Liver (tissue), 3 donors: ENCODE results near the gene CRACDL.

Experiments used
- ATF3 ChIP-seq: IDR thresholded peaks from 2 replicates; pipeline ENCODE4 v1.6.1; 2016; ENCODE audit warnings: antibody characterized with exemption
- CTCF ChIP-seq: fragments of 150-350 bp; IDR thresholded peaks from 2 replicates; pipeline ENCODE4 v1.5.1; 2017; ENCODE audit warnings: improper control_type of control experiment, low read depth, low read length; ENCODE audit not compliant: missing input control
- EGR1 ChIP-seq, 2 donors: IDR thresholded peaks; 2 replicates each; pipeline ENCODE4 v1.6.1; 2016 to 2018; ENCODE audit warnings: antibody characterized with exemption in 2 of 2, low read depth in 2 of 2
- FOXA1 ChIP-seq: IDR thresholded peaks from 2 replicates; pipeline ENCODE4 v1.6.1; 2016; ENCODE audit warnings: antibody characterized with exemption
- HNF4A ChIP-seq, 2 donors: conservative IDR thresholded peaks; 2 replicates each; pipeline ENCODE4 v1.6.1; 2016; ENCODE audit warnings: antibody characterized with exemption in 2 of 2, mild to moderate bottlenecking in 2 of 2
- JUND ChIP-seq, 2 donors: IDR thresholded peaks; 2 replicates each; pipeline ENCODE4 v1.6.1; 2016; ENCODE audit warnings: antibody characterized with exemption in 2 of 2
- MAX ChIP-seq: IDR thresholded peaks from 2 replicates; pipeline ENCODE4 v1.6.1; 2016; ENCODE audit warnings: antibody characterized with exemption
- NR2F2 ChIP-seq: IDR thresholded peaks from 2 replicates; pipeline ENCODE4 v1.6.1; 2016; ENCODE audit warnings: antibody characterized with exemption
- RAD21 ChIP-seq, 2 donors: IDR thresholded peaks; 2 replicates each; pipeline ENCODE4 v1.6.1; 2016; ENCODE audit warnings: antibody characterized with exemption in 2 of 2, mild to moderate bottlenecking in 2 of 2
- REST ChIP-seq: IDR thresholded peaks from 2 replicates; pipeline ENCODE4 v1.6.1; 2016; ENCODE audit warnings: antibody characterized with exemption, mild to moderate bottlenecking
- RXRA ChIP-seq, 2 donors: IDR thresholded peaks; 2 replicates each; pipeline ENCODE4 v1.6.1; 2017 to 2018; ENCODE audit warnings: antibody characterized with exemption in 2 of 2, mild to moderate bottlenecking in 1 of 2
- SP1 ChIP-seq: IDR thresholded peaks from 2 replicates; pipeline ENCODE4 v1.6.1; 2018; ENCODE audit warnings: antibody characterized with exemption, mild to moderate bottlenecking
- TAF1 ChIP-seq: conservative IDR thresholded peaks from 2 replicates; pipeline ENCODE4 v1.6.1; 2016; ENCODE audit warnings: antibody characterized with exemption, mild to moderate bottlenecking
- YY1 ChIP-seq: IDR thresholded peaks from 2 replicates; pipeline ENCODE4 v1.6.1; 2016; ENCODE audit warnings: antibody characterized with exemption, mild to moderate bottlenecking
- donor health status: healthy.
- donor health status: healthy.

GRCh38 chr2:98796775-98797544, 139.1 kb downstream of the CRACDL start:
- TF ChIP-seq MAX (no peak), RAD21 (IDR thresholded peaks at IDR 0.05) (no peak), JUND (IDR thresholded peaks at IDR 0.05) (no peak), CTCF (no peak), FOXA1 (no peak), NR2F2 (no peak), REST (no peak), TAF1 (no peak), EGR1 (IDR thresholded peaks at IDR 0.05; ENCODE audit: low read depth in 2 of 2) (no peak), YY1 (no peak), SP1 (no peak), ATF3 (no peak), RXRA (IDR thresholded peaks at IDR 0.05) (no peak), HNF4A (conservative IDR thresholded peaks at IDR 0.05) (no peak)
